HG03378 (cell line): ENCODE results near the gene FBXL7.

Source experiments
- ATAC-seq: cut with Tn5 transposase; IDR thresholded peaks from one replicate; pipeline ENCODE4 v1.9.1; 2021; ENCODE audit warnings: mild to moderate bottlenecking, moderate library complexity; ENCODE audit not compliant: unreplicated experiment

The FBXL7 gene

DNA sequence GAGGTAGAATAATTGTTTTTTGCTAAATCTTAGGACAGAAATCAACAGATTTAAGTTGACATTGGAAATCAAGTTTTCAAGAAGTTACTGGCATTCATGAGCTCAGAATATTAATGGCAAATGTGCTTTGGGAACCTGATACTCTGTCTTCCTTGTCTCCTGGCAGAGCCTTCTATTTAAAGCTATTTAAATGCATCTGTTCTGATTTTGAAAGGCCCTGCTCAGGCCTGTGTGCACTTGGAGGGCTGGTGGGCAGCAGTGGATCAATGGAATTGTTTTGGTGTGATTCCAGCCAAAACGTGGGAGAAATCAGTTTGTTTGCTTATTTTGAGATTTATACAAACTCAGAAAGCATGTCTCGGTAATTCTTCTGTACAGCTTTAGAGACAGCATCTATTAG lies 38.5 kb downstream of the FBXL7 start:
- ATAC-seq = no peak

GRCh38 chr5:15539951-15540350 lies 40.0 kb downstream of the FBXL7 start:
- no peak for ATAC-seq

GRCh38 chr5:15544039-15544438 lies 44.1 kb downstream of the FBXL7 start:
- ATAC-seq = no peak

- no peak for ATAC-seq
These were observed 45.1 kb downstream of the FBXL7 start for GRCh38 chr5:15545082-15545481.

GRCh38 chr5:15547261-15547839 lies 47.4 kb downstream of the FBXL7 start:
- ATAC-seq = no peak

DNA sequence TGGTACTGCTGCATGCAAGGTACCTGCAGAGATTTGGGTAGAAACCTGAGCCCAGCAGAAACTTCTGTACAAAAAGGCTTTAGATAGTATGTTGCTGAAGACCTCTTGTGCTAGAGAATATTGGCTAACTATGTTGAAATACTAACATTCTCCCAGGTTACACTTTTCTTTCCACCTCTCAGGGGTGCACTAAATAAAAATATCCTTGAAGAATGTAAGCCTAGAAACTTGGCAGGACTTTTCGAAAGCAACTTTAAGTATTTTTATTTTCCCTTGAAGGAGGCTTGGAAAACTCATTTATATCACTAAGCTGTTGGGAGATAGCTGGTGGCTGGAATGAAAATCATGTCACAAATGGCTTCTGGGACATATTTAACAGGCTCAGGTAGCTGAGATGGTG lies 50.0 kb downstream of the FBXL7 start:
- ATAC-seq = no peak

DNA sequence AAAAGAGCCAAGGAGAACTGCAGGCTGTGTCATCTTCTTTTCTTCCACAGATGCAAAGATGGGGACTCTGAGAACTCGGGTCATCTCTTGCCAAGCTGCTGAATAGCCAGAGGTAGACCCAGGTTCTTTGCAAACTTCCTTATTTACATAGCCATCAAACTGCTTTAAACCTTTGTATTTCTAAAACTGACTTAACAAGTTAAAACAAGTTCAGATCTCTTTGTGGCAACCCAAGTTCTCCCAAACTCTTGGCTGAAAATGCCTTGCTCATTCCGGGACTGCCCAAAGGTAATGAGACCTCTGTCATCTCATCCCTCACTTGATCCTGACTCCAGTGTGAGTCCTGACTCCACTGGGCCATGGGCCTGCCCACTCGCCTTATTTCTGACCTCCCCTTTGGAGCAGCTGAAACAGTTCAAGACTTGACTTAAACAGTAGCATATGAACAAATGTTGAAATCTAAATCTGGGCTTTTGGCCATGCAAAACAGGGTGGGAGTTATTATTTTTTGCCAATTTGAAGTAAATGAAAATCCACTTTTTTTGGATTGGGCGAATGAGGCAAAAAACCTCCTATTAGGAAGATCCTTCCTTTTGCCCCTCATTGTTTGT lies 50.6 kb downstream of the FBXL7 start:
- ATAC-seq = no peak

GRCh38 chr5:15551113-15551504 lies 51.1 kb downstream of the FBXL7 start:
- no peak for ATAC-seq

GRCh38 chr5:15554542-15554941 lies 54.6 kb downstream of the FBXL7 start:
- ATAC-seq = no peak

- ATAC-seq = no peak
These were observed 55.2 kb downstream of the FBXL7 start for GRCh38 chr5:15555176-15555575.

DNA sequence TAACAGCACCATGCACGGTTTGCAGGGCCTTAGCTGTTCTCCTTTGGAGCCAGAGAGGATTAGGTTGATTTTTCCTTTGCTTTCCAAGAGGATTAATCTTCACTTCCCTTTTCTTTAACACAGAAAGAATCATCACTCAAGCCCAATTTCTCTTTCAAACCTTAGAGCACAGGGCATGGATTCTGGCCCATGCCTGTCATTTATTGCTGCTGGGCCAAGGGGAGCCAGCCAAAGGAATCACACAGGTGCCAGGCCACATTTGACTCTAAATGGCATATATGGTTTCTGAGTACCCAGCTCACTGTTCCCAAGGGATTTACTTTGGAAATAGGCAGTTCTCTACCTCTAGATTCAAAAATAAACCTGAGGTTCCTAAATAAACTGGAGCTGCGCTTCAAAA lies 58.3 kb downstream of the FBXL7 start:
- ATAC-seq = no peak

- no peak for ATAC-seq
These were observed 58.7 kb downstream of the FBXL7 start for GRCh38 chr5:15558681-15559080.

GRCh38 chr5:15560421-15560820 lies 60.4 kb downstream of the FBXL7 start:
- no peak for ATAC-seq

DNA sequence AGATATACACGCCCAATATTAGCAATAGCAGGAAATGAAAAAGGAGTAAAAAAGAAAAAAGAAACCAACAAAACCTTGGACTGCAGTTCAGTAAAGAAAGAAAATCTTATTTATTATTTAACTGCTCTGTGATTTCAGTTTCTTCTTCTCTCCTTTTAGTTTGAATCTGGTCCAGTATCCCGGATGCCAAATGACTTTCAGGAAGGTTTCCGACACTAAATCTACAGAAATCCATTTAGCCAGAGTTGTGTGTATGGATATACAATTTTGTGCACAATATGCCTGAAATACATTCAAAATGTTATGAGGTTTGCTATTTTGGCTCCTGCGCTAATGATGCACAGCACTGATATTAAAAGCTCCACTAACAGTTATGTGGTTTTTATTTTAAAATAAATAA lies 64.5 kb downstream of the FBXL7 start:
- ATAC-seq = no peak

GRCh38 chr5:15564957-15565356 lies 65.0 kb downstream of the FBXL7 start:
- ATAC-seq = no peak

DNA sequence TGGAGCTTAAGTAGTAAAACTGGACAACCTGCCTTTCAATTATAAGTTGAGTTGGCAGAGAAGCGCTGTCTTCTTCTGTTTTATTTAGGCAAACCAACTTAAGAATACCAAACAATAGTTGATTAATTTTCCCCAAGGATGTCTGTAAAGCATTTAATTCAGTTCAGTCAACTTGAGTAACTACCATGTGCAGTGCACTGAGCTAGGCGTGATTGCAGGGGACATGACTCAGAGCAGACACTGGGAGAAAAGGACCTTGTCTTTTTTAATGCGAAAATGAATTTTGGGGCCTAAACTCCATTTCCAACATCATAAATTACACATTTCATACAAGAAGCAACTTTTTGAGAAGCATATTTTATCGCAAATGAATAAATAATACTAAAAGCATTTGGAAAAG lies 66.3 kb downstream of the FBXL7 start:
- ATAC-seq = no peak

DNA sequence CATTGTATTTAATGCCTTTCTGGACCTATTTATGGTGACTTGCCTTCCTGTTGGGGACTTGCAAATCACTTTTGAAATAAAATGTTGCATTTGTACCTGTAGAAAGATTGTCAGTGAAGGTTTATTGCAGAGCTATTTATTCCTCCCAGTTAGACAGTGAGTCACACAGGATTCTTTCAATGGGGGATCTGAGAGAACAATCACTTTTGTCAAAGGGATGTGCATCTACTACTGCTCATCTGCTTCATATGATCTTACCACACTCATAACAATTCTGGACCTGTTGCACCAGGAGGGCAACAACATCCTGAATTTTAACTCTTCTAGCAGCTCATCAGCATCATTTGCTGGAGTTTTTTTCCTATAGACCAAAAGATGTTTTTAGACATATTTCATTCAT lies 66.8 kb downstream of the FBXL7 start:
- ATAC-seq = no peak

GRCh38 chr5:15570491-15570890 lies 70.5 kb downstream of the FBXL7 start:
- ATAC-seq = no peak

DNA sequence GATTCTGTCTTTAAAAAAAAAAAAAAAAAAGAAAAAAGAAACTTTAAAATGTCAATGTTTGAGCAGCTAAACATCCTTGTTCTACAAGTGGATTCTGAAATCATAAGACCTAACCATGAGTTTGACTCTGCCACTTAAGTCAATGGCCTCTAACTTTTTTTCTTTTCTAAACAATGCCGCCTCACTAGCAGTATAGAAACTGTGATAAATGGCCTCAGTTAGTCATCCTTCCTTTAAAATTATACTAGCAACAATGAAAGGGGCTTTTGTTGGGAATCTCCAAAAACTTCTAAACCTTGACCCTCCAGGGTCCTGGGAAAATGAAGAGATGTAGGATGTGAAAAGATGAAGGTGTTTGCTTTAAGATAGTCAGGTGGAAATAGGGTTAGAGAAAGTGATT lies 71.1 kb downstream of the FBXL7 start:
- ATAC-seq = no peak

- no peak for ATAC-seq
These were observed 71.6 kb downstream of the FBXL7 start for GRCh38 chr5:15571618-15572017.

- ATAC-seq = no peak
These were observed 73.6 kb downstream of the FBXL7 start for GRCh38 chr5:15573590-15573989.

- no peak for ATAC-seq
These were observed 74.1 kb downstream of the FBXL7 start for GRCh38 chr5:15574128-15574527.

- ATAC-seq = no peak
These were observed 74.9 kb downstream of the FBXL7 start for GRCh38 chr5:15574806-15575325.
